Activated CD8-positive, alpha-beta memory T cell treated with anti-CD3 and anti-CD28 coated beads, Interleukin-2, amount 50 U/mL, for 24 hours (primary cell): ENCODE data around the gene GK.
"Not testable (repeated sequence)": the region's sequence is repeated elsewhere in the genome, so short reads cannot be mapped to it uniquely, and the experiment has no call there.

Source experiments
- DNase-seq: peaks from one replicate; pipeline ENCODE4 v3.0.0-alpha.2; 2020; ENCODE audit errors: extremely low read depth

GK gene

DNA sequence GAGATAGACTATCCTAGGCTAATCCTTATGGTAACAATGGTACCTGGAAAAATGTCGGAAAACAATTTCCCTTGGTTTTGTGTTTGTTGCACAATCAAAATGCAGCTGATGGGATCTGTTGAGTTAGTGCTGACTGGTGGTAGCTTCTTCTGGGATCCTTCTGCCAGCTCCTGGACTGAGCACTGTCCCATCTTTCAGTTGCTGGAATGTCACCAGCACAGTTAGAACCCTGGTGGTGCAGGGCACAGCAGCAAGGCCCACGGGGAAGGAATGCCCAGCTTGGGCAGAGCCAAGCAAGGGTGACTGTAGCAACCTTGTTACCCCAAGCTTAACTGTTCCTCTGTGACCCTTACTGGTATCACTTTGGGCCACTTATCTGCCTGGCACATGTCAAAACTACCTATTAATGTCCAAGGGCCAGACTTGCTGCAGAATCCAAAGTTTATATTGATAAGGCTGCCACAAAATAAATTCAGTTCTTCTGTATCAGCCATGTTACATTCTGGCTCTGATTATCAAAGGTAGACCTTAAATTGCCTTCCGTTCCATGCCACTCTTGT is 53.1 kb downstream of the GK start:
- no peak for DNase-seq

DNA sequence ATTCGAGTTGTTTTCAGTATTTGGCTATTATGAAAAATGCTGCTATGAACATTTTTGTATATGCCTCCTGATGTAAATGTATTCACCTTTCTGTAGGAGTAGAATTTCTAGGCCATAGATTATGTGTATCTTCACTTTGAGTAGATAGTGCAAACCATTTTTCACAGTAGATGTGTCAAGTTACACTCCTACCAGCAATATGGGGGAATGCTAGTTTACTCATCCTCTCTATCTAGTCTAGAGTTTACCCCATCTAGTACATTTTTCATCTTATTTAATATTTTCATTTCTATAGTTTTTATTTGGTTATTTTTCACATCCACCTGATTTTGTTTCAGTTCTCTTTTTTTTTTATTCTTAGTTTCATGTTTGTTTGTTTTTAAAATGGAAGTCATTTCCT is 59.0 kb downstream of the GK start:
- no peak for DNase-seq

DNA sequence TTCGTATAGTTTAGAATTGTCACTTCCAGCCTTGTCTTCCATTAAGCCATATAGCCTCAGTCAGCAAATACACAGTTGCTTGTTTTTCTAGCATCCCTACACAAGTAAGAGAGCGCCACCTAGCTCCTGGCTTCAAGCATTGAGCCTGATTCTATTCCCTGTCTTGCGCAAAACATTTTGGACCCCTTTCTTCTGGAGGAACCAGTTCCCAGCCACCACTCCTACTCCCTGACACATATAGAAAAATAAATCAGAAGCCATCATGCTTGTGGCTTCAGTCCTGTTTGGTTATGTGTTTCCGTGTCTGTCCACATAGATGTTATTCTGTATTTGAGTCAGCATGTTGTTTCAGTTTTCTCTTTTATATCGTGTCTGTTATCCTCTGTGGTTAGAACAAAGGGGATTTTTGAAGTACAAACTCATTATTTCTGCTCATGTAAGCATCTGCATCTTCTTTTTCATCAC is 59.9 kb downstream of the GK start:
- peak; percentile 5 for DNase-seq

DNA sequence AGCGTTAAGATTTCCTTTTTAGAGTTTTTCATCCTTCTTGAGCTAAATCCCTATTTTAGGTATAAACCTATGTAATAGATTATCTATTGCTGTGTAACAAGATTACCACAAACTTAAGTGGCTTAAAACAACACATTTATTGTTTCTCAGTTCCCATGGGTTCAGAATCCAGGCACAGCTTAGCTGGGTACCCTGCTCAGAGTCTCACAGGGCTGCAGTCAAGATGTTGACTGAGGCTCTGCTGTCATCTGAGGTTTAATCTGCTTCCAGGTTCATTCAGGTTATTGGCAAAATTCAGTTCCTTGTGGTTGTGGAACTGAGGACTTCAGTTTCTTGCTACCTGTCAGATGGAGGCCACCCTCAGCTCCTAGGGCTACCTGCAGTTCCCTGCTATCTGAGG is 60.9 kb downstream of the GK start:
- no peak for DNase-seq

DNA sequence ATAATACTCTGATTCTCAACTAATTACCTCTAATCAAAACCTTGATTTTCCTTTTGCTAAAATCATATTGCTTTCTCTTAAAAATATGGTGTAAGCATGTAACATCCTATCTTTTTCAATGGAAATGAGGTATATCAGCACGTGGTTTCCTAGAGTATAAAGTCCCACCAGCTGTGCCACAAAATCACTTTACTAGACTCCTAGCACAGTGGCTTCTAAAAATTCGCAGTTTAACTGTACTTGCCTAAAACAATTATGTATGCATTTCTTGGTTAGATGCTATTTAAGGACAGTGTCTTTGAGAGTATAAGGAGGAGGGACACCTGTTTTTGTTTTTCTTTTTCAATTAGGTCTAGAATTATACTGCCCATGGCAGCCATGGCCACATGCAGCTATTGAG is 62.8 kb downstream of the GK start:
- DNase-seq, result no peak

DNA sequence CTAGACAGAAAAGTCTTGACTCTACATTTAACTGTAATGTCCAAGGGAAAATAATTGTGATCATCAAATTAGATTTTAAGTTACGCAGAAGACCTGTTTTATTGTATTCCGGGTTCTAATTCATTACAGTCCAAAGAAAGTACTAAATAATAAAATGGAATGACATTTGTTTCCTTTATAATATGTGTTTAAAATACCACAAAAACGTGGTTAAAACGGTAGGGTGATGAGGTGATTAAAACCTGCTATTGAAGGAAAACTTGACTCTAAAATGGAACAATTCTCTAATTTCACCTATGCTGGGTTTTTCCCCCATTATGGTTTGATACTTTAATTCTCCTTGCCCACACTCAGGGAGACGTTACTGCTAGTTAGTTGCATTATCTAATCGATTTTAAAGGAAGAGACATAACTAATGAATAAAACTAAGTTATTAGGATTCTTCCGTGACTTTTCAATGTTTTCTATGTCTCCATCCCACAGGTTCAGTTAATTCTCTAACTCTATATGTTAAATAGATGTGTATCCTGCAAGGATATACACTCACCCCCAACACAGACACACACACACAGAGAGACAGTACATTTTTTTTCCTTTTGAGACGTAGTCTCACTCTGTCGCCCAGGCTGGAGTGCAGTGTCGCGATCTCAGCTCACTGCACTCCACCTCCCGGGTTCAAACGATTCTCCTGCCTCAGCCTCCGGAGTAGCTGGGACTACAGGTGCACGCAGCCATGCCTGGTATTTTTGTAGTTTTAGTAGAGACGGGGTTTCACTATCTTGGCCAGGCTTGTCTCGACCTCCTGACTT is 80.8 kb downstream of the GK start:
- no peak for DNase-seq

DNA sequence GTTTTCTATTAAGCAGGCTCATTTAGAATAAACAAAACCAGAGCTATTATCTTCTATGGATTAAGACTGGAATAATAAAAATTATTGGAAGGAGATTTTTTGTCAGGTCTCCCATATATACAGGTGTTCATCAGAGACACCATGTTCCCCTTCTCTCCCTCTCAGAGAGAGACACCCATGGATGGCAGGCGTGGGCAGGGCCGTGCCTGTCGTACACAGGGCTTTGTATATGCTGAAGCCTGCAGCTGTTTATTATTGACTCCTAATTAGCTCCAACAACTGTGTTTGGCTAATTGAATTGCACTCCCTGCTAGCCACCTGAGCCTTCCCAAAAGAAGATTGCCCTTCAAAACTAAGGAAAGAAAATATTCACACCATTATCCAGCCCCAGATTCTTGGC is 81.6 kb downstream of the GK start:
- no peak for DNase-seq

DNA sequence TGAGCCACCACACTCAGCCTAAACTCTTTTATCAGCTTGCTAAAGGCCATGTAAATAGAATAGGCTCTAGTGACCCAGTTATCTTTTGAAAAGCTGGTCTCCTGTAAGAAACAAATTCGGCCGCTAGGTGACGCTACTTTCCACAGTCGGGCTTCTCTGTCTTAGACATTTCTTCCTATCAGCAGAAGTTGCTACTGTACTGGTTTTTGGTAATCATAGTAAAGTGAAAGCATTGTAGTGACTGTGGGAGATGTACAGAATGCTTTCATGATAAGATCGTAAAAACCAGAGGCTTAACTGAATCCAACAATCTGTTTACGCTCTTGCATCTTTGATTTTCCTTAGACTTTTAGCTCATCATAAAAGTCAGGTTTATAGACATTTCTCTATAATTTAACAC is 82.6 kb downstream of the GK start:
- peak; percentile 41 for DNase-seq

DNA sequence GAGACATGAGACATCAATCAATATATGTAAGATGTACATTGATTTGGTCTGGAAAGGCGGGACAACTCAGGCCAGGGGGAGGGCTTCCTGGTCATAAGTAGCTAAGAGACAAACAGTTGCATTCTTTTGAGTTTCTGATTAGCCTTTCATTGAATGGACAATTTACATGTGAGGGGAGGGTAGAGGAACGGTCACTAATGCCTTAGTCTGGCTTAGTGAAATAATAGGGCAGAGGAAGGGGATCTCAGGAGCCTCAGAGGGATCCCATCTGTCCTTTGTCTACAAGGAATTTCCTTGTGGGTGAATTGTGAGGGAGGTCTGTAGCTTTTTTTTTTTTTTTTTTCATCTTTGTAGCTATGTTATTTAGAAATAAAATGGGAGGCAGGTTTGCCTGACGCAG is 88.3 kb downstream of the GK start:
- no peak for DNase-seq

DNA sequence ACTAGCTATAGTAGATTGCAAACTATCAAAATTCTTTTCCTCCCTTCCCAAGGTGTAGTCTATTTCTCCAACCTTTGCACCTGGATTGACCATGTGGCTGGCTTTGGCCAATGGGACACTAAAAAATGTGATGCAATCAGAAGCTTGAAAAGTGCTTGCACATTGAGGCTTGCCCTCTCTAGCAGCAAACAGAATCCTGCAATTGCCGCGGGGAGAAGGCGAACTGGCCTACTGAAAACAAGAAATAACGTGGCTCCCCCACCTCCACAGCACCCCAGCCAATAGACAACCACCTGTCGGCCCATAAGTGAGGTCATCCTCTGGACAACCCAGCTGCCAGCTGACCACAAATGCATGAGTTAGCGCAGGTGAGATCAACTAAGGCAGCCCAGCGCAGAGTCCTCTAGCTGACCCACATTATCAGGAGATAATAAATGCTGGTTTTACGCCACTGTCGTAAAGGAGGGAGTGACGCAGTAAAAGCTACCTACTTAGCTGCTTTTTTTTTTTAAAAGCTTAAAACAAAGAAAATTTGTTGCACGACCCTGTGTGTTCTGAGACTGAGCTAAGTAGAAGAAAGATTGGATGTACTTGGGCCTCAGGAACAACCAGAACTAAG is 95.2 kb downstream of the GK start:
- no peak for DNase-seq

DNA sequence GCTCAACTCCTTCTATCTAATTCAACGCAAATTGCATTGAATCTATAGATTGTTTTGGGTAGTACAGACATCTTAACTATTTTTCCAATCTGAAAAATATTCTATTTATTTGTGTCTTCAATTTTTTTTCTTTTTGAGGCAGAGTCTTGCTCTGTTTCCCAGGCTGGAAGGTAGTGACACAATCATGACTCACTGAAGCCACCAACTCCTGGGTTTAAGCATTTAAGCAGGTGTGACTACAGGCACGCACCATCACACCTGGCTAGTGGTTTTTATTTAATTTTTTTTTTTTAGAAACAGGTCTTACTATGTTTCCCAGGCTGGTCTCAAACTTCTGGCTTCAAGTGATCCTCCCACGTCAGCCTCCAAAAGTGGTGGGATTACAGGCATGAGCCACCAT is 98.3 kb downstream of the GK start:
- DNase-seq, result no peak

DNA sequence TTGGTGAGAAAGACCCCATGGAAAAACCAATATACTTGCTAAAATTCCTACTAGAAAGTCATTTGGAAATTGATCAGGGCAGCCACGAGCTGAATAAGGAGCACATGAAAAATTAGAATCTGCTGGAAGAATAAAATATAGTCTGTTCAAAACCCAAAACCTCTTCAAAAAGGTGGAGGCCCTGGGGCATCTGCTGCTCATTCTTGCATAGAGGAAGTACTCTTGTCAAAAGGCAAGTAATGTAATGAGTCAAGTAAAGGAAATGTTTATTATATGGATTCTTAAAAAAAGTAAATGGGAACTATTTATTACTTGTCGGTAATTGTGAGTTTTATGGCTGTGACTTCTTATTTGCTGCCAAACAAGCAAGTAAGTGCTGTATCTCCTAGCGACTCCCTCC is 109.5 kb downstream of the GK start:
- DNase-seq, result no peak

DNA sequence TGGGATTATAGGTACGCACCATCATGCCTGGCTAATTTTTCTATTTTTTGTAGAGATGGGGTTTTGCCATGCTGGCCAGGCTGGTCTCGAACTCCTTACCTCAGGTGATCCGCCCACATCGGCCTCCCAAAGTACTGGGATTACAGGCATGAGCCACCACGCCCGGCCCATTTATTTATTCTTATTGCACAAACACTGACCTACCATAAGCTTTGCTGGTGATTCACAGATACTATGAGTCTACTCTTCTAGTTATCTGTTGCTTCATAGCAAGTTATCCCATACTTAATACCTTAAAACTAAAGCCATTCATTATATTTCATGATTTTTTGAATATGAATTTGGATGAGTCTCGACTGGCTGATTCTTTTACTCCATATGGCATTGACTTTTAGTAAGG is 120.5 kb downstream of the GK start:
- DNase-seq, result not testable (repeated sequence)

DNA sequence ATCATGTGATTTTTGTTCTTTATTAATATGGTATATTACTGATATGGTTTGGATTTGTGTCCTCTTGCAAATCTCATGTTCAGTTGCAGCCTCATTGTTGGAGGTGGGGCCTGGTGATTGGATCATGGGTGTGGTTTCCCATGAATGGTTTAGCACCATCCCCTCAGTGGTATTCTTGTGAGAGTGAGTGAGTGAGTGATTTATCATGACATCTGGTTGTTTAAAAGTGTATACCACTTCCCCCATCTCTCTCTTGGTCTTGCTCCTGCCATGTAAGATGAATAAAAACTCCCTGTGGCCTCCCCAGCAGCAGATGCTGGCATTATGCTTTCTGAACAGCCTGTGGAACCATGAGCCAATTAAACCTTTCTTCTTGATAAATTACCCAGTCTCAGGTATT is 124.4 kb downstream of the GK start:
- DNase-seq, result no peak

DNA sequence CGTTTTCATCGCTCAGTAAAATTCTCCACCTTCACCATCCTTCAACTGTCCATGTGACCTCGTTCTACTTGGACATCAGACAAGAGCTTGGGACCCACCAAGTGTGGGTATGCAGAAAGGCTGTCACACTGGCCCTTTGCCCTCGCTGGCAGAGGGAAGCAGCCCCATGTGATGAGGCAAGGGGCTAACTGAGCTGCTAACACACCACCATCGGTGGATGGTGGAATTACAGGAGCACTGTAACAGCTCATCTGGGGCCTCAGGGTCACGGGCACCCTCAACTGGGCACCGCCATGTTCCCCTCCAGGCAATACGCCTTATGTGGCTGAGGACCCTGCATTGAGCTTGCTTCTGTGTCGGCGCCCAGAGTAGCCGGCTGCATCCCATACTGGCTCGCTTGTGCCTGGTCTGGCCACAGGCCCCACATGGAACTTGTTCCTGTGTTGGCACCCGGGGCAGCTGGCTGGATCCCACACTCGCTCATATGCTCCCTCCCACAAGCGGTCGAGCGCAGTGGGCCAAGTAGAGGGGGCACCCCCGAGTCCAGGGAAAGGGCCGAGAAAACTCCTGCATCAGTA is 126.3 kb downstream of the GK start:
- no peak for DNase-seq
